GM12878 (cell line): ENCODE results near the gene MIS12. TPM values are rescaled to one million over a fixed set of nuclear protein-coding genes. Genes with fewer than 3 reads are reported as not detected.

Experiments
- ATAC-seq: fragments of 200-7000 bp; cut with Tn5 transposase; 3 replicates; pipeline ENCODE4 v1.9.1; 2020; ENCODE audit warnings: mild to moderate bottlenecking, moderate library complexity
- BruUV-seq: library from RNA; stranded (reverse); fragments of 400-500 nt; replicated peaks from 2 replicates; lab custom pipeline; 2021; lab: Mats Ljungman, UMichigan
- CTCF ChIA-PET: fragments of 300-600 bp; sonication (Branson Sonifier 250); formaldehyde crosslinking; extraction: SDS; loops from one replicate; lab custom pipeline; 2021; ENCODE audit warnings: inconsistent platforms; lab: Yijun Ruan, JAX
- POLR2A ChIA-PET: fragments of 350-600 bp; formaldehyde crosslinking; extraction: SDS; loops from one replicate; lab custom pipeline; 2021; ENCODE audit warnings: inconsistent platforms; lab: Charles Lee
- RAD21 ChIA-PET: fragments of 300-600 bp; sonication (Branson Sonifier 250); formaldehyde crosslinking; loops from one replicate; lab custom pipeline; 2023; ENCODE audit warnings: antibody characterized with exemption; ENCODE audit not compliant: unreplicated experiment; lab: Charles Lee
- SMC1A ChIA-PET: fragments of 300-600 bp; sonication (Branson Sonifier 250); formaldehyde crosslinking; loops from one replicate; lab custom pipeline; 2023; ENCODE audit not compliant: unreplicated experiment, uncharacterized antibody; lab: Charles Lee
- DNase-seq: peaks from one replicate; pipeline ENCODE4 v3.0.0-alpha.2; 2011; ENCODE audit warnings: low read depth, low spot score
- FAIRE-seq: peaks from 3 replicates; lab custom pipeline; 2011; peaks lifted over from hg19 to GRCh38; lab: Jason Lieb, UNC
- H2AFZ ChIP-seq: 2 replicates; pipeline ENCODE4 v1.6.0; 2011; ENCODE audit warnings: low read depth, low read length, control low read depth; ENCODE audit not compliant: control insufficient read depth
- H3K27ac ChIP-seq: 2 replicates; pipeline ENCODE4 v1.5.1; 2011; ENCODE audit warnings: control low read depth; ENCODE audit not compliant: control insufficient read depth, insufficient read depth
- H3K27me3 ChIP-seq, 2 experiments: replicated peaks in 1 of 2; 2 replicates each; pipeline versions ENCODE4 v1.6.0 to v1.6.1; 2011; ENCODE audit warnings: low read length in 1 of 2; ENCODE audit not compliant: control insufficient read depth in 2 of 2, insufficient read depth in 2 of 2
- H3K36me3 ChIP-seq, 2 experiments: 2 replicates each; pipeline ENCODE4 v1.5.1; 2011; ENCODE audit warnings: low read length in 1 of 2; ENCODE audit not compliant: control insufficient read depth in 2 of 2, insufficient read depth in 2 of 2
- H3K4me1 ChIP-seq: 2 replicates; pipeline ENCODE4 v1.6.1; 2011; ENCODE audit warnings: mild to moderate bottlenecking, low read length, moderate library complexity, mixed read lengths; ENCODE audit not compliant: control insufficient read depth, insufficient read depth
- H3K4me2 ChIP-seq: 2 replicates; pipeline ENCODE4 v1.6.0; 2011; ENCODE audit warnings: control low read depth; ENCODE audit not compliant: control insufficient read depth, insufficient read depth
- H3K4me3 ChIP-seq: fragments of 200-600 bp; sonication (generic); 2 replicates; pipeline ENCODE4 v1.5.1; 2016
- H3K79me2 ChIP-seq: 2 replicates; pipeline ENCODE4 v1.6.0; 2011; ENCODE audit warnings: low read length; ENCODE audit not compliant: control insufficient read depth, insufficient read depth
- H3K9ac ChIP-seq: 2 replicates; pipeline ENCODE4 v1.8.0; 2011; ENCODE audit warnings: low read length, control low read depth, mixed read lengths; ENCODE audit not compliant: control insufficient read depth, insufficient read depth
- H3K9me3 ChIP-seq: replicated peaks from 3 replicates; pipeline ENCODE4 v1.5.1; 2011; ENCODE audit warnings: mild to moderate bottlenecking, low read length; ENCODE audit not compliant: control insufficient read depth, insufficient read depth
- H4K20me1 ChIP-seq: 2 replicates; pipeline ENCODE4 v1.6.0; 2011; ENCODE audit not compliant: control insufficient read depth, insufficient read depth
- DPF2 ChIP-seq: fragments of 450-650 bp; IDR thresholded peaks from 2 replicates; pipeline ENCODE4 v1.6.1; 2017; ENCODE audit warnings: mild to moderate bottlenecking
- FOS ChIP-seq: IDR thresholded peaks from 3 replicates; pipeline ENCODE4 v1.6.1; 2011; ENCODE audit warnings: borderline replicate concordance; ENCODE audit not compliant: insufficient read length; ENCODE audit errors: extremely low read depth
- NFYB ChIP-seq: IDR thresholded peaks from 2 replicates; pipeline ENCODE4 v1.6.1; 2011; ENCODE audit warnings: low read depth, mild to moderate bottlenecking, low read length, improper control_type of control experiment, moderate library complexity; ENCODE audit not compliant: insufficient read depth
- PML ChIP-seq: IDR thresholded peaks from 2 replicates; pipeline ENCODE4 v1.6.1; 2012; ENCODE audit warnings: low read length, inconsistent platforms
- SP1 ChIP-seq: IDR thresholded peaks from one replicate; pipeline ENCODE4 v1.6.1; 2011; ENCODE audit warnings: low read depth, low read length
- SPI1 ChIP-seq: IDR thresholded peaks from 2 replicates; pipeline ENCODE4 v1.6.1; 2011; ENCODE audit warnings: low read depth, mild to moderate bottlenecking, low read length, moderate library complexity, borderline replicate concordance; ENCODE audit not compliant: insufficient read depth
- ZBED1 ChIP-seq: IDR thresholded peaks from 2 replicates; pipeline ENCODE4 v1.6.1; 2016; ENCODE audit warnings: borderline replicate concordance
- WGBS: methylation state at CpG from one replicate; pipeline ENCODE4 v1.1.6; 2016; ENCODE audit warnings: low lambda C conversion rate; ENCODE audit not compliant: insufficient replicate concordance, insufficient coverage; ENCODE audit errors: missing lambda C conversion rate; 5-methylcytosine and 5-hydroxymethylcytosine counted together
- in situ Hi-C: fragments of 300-500 bp; cut with MboI; formaldehyde crosslinking; loops from 9 replicates; pipeline ENCODE4 v1.14.3; 2018; ENCODE audit warnings: mixed read lengths
- intact Hi-C: fragments of 100-400 bp; cut with micrococcal nuclease; formaldehyde crosslinking; loops from one replicate; pipeline ENCODE4 v1.14.2; 2022; ENCODE audit not compliant: unreplicated experiment
- polyA plus RNA-seq, 11 experiments: library from polyadenylated mRNA; depleted of rRNA in 4 of 11; unstranded in 6 of 11; stranded (reverse) in 5 of 11; fragments of >200 nt; fragmentation: Nextera tagmentation in 4 of 11; fragmentation: Illumina TruSeq in 1 of 11; extraction: Ambion mirVana in 4 of 11; extraction: Trizol in 1 of 11; gene quantifications; 1 replicate in 1 of 11; 2 replicates in 10 of 11; pipeline versions ENCODE4 v1.2.1 to v1.2.3, GENCODE V29; 2011 to 2016; ENCODE audit warnings: inconsistent platforms in 2 of 11, missing spikeins in 2 of 11, low read depth in 1 of 11
- total RNA-seq, 4 experiments: library from RNA; depleted of rRNA in 3 of 4; stranded (reverse); fragments of >200 nt in 3 of 4; fragmentation: Illumina TruSeq in 1 of 4; extraction: Trizol in 1 of 4; gene quantifications; 2 replicates each; pipeline versions ENCODE4 v1.2.1 to v1.2.3, GENCODE V29; 2013 to 2021
- TF ChIP-seq, protein P1 (sequence below): fragments of 450-650 bp; formaldehyde crosslinking; IDR thresholded peaks from 2 replicates; pipeline ENCODE4 v1.4.0; 2020; ENCODE audit warnings: mild to moderate bottlenecking, moderate library complexity

Gene MIS12
- total and polyA plus RNA-seq, 10 of the 15 experiments (the other 5 are each of a cell fraction or from before 2014, with no cell fraction given): 19.8 to 34.2 (median 25.0) TPM

DNA sequence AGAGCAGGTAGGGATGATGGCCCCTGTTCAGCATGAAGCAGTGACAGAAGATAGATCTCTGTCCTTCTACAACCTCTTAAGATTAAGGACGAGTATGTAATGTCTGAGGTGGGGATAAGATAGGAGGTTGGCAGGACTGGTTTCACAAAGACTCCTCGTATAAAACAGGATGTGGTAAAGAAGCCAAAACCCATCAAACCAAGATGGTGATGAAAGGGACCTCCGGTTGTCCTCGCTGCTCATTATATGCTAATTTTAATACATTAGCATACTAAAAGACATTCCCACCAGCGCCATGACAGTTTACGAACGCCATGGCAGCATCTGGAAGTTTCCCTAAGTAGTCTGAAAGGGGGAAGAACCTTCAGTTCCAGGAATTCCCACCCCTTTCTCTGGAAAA lies 27.3 kb downstream of the MIS12 start:
- Histone ChIP-seq H4K20me1 (no peaks in the 10 kb centered on the region), H3K4me3 (no peak overlapping the region), H3K27me3 (no peaks in the 10 kb centered on the region), H3K27ac (no peak overlapping the region), H3K36me3 (no peaks in the 10 kb centered on the region; a peak in 2 of 4 replicates), H2AFZ (no peak overlapping the region), H3K9me3 (no peaks in the 10 kb centered on the region), H3K4me1 (no peaks in the 10 kb centered on the region), H3K79me2 (no peaks in the 10 kb centered on the region), H3K9ac (no peak overlapping the region), H3K4me2 (no peak overlapping the region)
- BruUV-seq: no TSS peak
- FAIRE-seq (no peak), DNase-seq (no peak), ATAC-seq (no peak)
- TF ChIP-seq SPI1 (no peak), SP1 (no peak), FOS (no peak), ZBED1 (no peak), NFYB (no peak), PML (no peak), DPF2 (no peak)
- TF ChIP-seq, protein P1, sequence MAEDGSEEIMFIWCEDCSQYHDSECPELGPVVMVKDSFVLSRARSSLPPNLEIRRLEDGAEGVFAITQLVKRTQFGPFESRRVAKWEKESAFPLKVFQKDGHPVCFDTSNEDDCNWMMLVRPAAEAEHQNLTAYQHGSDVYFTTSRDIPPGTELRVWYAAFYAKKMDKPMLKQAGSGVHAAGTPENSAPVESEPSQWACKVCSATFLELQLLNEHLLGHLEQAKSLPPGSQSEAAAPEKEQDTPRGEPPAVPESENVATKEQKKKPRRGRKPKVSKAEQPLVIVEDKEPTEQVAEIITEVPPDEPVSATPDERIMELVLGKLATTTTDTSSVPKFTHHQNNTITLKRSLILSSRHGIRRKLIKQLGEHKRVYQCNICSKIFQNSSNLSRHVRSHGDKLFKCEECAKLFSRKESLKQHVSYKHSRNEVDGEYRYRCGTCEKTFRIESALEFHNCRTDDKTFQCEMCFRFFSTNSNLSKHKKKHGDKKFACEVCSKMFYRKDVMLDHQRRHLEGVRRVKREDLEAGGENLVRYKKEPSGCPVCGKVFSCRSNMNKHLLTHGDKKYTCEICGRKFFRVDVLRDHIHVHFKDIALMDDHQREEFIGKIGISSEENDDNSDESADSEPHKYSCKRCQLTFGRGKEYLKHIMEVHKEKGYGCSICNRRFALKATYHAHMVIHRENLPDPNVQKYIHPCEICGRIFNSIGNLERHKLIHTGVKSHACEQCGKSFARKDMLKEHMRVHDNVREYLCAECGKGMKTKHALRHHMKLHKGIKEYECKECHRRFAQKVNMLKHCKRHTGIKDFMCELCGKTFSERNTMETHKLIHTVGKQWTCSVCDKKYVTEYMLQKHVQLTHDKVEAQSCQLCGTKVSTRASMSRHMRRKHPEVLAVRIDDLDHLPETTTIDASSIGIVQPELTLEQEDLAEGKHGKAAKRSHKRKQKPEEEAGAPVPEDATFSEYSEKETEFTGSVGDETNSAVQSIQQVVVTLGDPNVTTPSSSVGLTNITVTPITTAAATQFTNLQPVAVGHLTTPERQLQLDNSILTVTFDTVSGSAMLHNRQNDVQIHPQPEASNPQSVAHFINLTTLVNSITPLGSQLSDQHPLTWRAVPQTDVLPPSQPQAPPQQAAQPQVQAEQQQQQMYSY (CRISPR knock-in tag): no peak
- CTCF ChIA-PET: no interaction called here
- intact Hi-C loops (no loop called here), in situ Hi-C loops (no loop called here)
- POLR2A ChIA-PET: no interaction called here
- WGBS: 84% methylated on average over 7 of the region's 7 CpGs
- RAD21 ChIA-PET: no interaction called here
- SMC1A ChIA-PET: no interaction called here
